ENCODE measurements around the gene CARD8. TPM values are rescaled to one million over a fixed set of nuclear protein-coding genes. Genes with fewer than 3 reads are reported as not detected.

Gene CARD8
- total RNA-seq, 1 experiment from 2014 or later = 23.0 TPM

DNA sequence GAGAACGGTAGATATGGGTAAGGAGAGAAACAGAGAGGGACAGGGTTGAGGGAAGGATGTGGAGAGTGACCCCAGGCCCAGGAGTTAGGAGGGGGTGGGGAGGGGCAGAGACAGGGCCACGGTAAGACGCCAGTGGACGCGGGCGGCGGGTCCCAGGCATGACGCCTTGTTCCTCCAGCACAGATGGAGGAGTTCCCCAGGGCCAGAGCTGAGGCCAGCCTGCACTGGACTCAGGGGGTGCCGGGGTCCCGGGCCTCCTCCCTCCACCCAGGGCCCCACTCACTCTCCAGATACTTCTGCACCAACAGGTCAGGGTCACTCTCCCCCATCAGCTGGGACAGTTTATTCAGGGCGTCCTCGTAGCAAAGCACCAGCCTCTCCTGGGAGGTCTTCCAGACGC, 47.7 kb upstream of the CARD8 start:
- Mint-ChIP-seq H3K27ac (no peak overlapping the region), H3K27me3 (ENCODE audit: low read depth) (no peaks in the 10 kb centered on the region), H3K4me3 (no peak overlapping the region), H3K4me1 (no peaks in the 10 kb centered on the region), H3K9me3 (no peaks in the 10 kb centered on the region), H3K36me3 (no peaks in the 10 kb centered on the region)
- ChIA-PET POLR2A (no interaction called here), CTCF (interaction anchor here (3.4 kb wide), 1 partner anchor 11 kb away, joined by 18 read pairs; no protein-coding TSS in a partner anchor)
- TF ChIP-seq SMAD4 (CRISPR knock-in tag; IDR thresholded peaks at IDR 0.05) = no peak
- TF ChIP-seq, protein P1, sequence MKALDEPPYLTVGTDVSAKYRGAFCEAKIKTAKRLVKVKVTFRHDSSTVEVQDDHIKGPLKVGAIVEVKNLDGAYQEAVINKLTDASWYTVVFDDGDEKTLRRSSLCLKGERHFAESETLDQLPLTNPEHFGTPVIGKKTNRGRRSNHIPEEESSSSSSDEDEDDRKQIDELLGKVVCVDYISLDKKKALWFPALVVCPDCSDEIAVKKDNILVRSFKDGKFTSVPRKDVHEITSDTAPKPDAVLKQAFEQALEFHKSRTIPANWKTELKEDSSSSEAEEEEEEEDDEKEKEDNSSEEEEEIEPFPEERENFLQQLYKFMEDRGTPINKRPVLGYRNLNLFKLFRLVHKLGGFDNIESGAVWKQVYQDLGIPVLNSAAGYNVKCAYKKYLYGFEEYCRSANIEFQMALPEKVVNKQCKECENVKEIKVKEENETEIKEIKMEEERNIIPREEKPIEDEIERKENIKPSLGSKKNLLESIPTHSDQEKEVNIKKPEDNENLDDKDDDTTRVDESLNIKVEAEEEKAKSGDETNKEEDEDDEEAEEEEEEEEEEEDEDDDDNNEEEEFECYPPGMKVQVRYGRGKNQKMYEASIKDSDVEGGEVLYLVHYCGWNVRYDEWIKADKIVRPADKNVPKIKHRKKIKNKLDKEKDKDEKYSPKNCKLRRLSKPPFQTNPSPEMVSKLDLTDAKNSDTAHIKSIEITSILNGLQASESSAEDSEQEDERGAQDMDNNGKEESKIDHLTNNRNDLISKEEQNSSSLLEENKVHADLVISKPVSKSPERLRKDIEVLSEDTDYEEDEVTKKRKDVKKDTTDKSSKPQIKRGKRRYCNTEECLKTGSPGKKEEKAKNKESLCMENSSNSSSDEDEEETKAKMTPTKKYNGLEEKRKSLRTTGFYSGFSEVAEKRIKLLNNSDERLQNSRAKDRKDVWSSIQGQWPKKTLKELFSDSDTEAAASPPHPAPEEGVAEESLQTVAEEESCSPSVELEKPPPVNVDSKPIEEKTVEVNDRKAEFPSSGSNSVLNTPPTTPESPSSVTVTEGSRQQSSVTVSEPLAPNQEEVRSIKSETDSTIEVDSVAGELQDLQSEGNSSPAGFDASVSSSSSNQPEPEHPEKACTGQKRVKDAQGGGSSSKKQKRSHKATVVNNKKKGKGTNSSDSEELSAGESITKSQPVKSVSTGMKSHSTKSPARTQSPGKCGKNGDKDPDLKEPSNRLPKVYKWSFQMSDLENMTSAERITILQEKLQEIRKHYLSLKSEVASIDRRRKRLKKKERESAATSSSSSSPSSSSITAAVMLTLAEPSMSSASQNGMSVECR (CRISPR knock-in tag; IDR thresholded peaks at IDR 0.05; ENCODE audit: borderline replicate concordance) = no peak
- TF ChIP-seq, protein P2, sequence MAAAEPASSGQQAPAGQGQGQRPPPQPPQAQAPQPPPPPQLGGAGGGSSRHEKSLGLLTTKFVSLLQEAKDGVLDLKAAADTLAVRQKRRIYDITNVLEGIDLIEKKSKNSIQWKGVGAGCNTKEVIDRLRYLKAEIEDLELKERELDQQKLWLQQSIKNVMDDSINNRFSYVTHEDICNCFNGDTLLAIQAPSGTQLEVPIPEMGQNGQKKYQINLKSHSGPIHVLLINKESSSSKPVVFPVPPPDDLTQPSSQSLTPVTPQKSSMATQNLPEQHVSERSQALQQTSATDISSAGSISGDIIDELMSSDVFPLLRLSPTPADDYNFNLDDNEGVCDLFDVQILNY (CRISPR knock-in tag; IDR thresholded peaks at IDR 0.05) = no peak
- TF ChIP-seq, protein P3, sequence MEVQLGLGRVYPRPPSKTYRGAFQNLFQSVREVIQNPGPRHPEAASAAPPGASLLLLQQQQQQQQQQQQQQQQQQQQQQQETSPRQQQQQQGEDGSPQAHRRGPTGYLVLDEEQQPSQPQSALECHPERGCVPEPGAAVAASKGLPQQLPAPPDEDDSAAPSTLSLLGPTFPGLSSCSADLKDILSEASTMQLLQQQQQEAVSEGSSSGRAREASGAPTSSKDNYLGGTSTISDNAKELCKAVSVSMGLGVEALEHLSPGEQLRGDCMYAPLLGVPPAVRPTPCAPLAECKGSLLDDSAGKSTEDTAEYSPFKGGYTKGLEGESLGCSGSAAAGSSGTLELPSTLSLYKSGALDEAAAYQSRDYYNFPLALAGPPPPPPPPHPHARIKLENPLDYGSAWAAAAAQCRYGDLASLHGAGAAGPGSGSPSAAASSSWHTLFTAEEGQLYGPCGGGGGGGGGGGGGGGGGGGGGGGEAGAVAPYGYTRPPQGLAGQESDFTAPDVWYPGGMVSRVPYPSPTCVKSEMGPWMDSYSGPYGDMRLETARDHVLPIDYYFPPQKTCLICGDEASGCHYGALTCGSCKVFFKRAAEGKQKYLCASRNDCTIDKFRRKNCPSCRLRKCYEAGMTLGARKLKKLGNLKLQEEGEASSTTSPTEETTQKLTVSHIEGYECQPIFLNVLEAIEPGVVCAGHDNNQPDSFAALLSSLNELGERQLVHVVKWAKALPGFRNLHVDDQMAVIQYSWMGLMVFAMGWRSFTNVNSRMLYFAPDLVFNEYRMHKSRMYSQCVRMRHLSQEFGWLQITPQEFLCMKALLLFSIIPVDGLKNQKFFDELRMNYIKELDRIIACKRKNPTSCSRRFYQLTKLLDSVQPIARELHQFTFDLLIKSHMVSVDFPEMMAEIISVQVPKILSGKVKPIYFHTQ (CRISPR knock-in tag; IDR thresholded peaks at IDR 0.05) = no peak
- TF ChIP-seq, protein P4, sequence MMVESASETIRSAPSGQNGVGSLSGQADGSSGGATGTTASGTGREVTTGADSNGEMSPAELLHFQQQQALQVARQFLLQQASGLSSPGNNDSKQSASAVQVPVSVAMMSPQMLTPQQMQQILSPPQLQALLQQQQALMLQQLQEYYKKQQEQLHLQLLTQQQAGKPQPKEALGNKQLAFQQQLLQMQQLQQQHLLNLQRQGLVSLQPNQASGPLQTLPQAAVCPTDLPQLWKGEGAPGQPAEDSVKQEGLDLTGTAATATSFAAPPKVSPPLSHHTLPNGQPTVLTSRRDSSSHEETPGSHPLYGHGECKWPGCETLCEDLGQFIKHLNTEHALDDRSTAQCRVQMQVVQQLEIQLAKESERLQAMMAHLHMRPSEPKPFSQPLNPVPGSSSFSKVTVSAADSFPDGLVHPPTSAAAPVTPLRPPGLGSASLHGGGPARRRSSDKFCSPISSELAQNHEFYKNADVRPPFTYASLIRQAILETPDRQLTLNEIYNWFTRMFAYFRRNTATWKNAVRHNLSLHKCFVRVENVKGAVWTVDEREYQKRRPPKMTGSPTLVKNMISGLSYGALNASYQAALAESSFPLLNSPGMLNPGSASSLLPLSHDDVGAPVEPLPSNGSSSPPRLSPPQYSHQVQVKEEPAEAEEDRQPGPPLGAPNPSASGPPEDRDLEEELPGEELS (CRISPR knock-in tag; IDR thresholded peaks at IDR 0.05) = no peak
- no peak for TF ChIP-seq ETV6 (CRISPR knock-in tag; IDR thresholded peaks at IDR 0.05)
- no peak for TF ChIP-seq NR1H2 (CRISPR knock-in tag; IDR thresholded peaks at IDR 0.05)
- TF ChIP-seq, protein P5, sequence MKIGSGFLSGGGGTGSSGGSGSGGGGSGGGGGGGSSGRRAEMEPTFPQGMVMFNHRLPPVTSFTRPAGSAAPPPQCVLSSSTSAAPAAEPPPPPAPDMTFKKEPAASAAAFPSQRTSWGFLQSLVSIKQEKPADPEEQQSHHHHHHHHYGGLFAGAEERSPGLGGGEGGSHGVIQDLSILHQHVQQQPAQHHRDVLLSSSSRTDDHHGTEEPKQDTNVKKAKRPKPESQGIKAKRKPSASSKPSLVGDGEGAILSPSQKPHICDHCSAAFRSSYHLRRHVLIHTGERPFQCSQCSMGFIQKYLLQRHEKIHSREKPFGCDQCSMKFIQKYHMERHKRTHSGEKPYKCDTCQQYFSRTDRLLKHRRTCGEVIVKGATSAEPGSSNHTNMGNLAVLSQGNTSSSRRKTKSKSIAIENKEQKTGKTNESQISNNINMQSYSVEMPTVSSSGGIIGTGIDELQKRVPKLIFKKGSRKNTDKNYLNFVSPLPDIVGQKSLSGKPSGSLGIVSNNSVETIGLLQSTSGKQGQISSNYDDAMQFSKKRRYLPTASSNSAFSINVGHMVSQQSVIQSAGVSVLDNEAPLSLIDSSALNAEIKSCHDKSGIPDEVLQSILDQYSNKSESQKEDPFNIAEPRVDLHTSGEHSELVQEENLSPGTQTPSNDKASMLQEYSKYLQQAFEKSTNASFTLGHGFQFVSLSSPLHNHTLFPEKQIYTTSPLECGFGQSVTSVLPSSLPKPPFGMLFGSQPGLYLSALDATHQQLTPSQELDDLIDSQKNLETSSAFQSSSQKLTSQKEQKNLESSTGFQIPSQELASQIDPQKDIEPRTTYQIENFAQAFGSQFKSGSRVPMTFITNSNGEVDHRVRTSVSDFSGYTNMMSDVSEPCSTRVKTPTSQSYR (CRISPR knock-in tag; IDR thresholded peaks at IDR 0.05) = no peak
- ATAC-seq (no peak), DNase-seq (ENCODE audit: low spot score) (no peak)

DNA sequence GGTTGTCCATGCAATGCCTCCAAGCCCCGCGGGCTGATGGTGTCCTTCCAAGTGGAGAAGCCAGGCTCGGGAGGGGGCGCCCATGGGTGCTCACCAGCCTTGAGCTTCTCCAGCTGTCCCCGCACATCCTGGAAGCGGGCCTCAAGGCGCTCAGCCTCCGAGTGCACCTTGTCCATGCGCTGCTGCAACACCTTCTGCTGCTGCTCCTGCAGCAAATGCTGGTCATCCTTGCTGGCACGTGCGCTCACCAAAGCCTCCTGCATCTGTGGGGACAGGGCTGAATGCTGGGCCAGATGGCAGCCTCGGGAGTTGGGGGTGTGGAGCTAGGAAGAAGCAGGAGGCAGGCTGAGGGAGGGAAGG, 46.9 kb upstream of the CARD8 start:
- no peak for ATAC-seq
- Mint-ChIP-seq H3K36me3 (no peaks in the 10 kb centered on the region), H3K27ac (no peak overlapping the region), H3K27me3 (ENCODE audit: low read depth) (no peaks in the 10 kb centered on the region), H3K9me3 (no peaks in the 10 kb centered on the region), H3K4me3 (no peak overlapping the region), H3K4me1 (no peaks in the 10 kb centered on the region)
- CTCF ChIA-PET = interaction anchor here (1.0 kb wide), 1 partner anchor 13 kb away, joined by 3 read pairs; no protein-coding TSS in a partner anchor
- no peak for DNase-seq (ENCODE audit: low spot score)
- POLR2A ChIA-PET = no interaction called here
- TF ChIP-seq HMGA2 (CRISPR knock-in tag; IDR thresholded peaks at IDR 0.05) (no peak), JUN (CRISPR knock-in tag; IDR thresholded peaks at IDR 0.05) (no peak), TCF7 (CRISPR knock-in tag; IDR thresholded peaks at IDR 0.05; ENCODE audit: low read depth) (no peak), SMAD3 (CRISPR knock-in tag; IDR thresholded peaks at IDR 0.05; ENCODE audit: borderline replicate concordance) (no peak), ATF1 (CRISPR knock-in tag; IDR thresholded peaks at IDR 0.05) (no peak), ZNF416 (CRISPR knock-in tag; IDR thresholded peaks at IDR 0.05) (no peak), RELA (CRISPR knock-in tag; IDR thresholded peaks at IDR 0.05; ENCODE audit: borderline replicate concordance) (no peak), GRHL2 (CRISPR knock-in tag; IDR thresholded peaks at IDR 0.05; ENCODE audit: insufficient replicate concordance, severe bottlenecking) (no peak)
- TF ChIP-seq, protein P6, sequence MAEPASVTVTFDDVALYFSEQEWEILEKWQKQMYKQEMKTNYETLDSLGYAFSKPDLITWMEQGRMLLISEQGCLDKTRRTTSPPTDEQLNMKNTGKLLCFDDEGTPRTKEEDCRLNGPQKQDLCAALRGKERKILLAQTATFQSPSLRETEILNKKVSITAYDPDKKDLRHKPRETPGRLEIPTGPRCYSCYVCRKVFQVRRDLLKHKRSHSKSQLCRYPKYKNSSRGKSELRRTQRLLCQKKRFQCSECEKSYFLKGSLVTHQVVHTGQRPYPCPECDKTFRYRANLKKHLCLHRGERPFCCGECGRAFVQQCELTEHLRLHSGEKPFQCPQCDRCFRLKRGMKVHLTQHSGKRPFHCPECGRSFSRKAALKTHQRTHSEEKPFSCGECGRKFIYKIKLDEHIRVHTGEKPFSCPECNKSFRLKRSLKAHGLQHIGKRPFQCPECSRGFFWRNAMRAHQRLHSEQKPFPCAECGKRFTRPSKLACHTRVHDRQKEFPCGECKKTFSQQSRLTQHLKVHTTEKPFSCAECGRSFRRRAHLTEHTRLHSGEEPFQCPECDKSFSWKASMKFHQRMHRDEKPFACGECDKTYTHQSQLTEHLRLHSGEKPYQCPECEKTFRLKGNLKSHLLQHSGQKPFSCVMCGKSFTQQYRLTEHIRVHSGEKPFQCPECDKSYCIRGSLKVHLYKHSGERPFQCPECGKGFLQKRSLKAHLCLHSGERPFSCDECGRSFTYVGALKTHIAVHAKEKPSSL (CRISPR knock-in tag; conservative IDR thresholded peaks at IDR 0.05) = no peak
- TF ChIP-seq, protein P7, sequence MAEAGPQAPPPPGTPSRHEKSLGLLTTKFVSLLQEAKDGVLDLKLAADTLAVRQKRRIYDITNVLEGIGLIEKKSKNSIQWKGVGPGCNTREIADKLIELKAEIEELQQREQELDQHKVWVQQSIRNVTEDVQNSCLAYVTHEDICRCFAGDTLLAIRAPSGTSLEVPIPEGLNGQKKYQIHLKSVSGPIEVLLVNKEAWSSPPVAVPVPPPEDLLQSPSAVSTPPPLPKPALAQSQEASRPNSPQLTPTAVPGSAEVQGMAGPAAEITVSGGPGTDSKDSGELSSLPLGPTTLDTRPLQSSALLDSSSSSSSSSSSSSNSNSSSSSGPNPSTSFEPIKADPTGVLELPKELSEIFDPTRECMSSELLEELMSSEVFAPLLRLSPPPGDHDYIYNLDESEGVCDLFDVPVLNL (CRISPR knock-in tag; IDR thresholded peaks at IDR 0.05; ENCODE audit: borderline replicate concordance, low read depth) = no peak
